ENCODE results near the gene SLC38A11. TPM values are rescaled to one million over a fixed set of nuclear protein-coding genes. Genes with fewer than 3 reads are reported as not detected.

SLC38A11 gene
- total RNA-seq, 1 experiment from 2014 or later: not detected

GRCh38 chr2:164915566-164915965 lies 39.8 kb downstream of the SLC38A11 start:
- intact Hi-C loops (cut with micrococcal nuclease; ENCODE audit: unreplicated experiment): loop anchor here (5.0 kb wide), 1 partner anchor 73 kb away; the partner anchor contains the start of gene COBLL1
- BruUV-seq (replicated peaks): no TSS peak
- no peaks in the 10 kb centered on the region for H3K36me3 ChIP-seq (ENCODE audit: insufficient read depth, low read length, poor library complexity, severe bottlenecking)
- H3K27me3 ChIP-seq (replicated peaks; ENCODE audit: insufficient read depth, low read depth, low read length, poor library complexity): no peaks in the 10 kb centered on the region
- TF ChIP-seq EZH2 (IDR thresholded peaks at IDR 0.05; ENCODE audit: borderline replicate concordance, low read depth, low read length, poor library complexity, severe bottlenecking) (no peak), CTCF (conservative IDR thresholded peaks at IDR 0.05; ENCODE audit: low read depth, low read length) (no peak)
- POLR2A ChIA-PET (ENCODE audit: low non-redundant PET): no interaction called here
- CTCF ChIA-PET: no interaction called here
- H3K9me3 ChIP-seq (ENCODE audit: low read depth, low read length, poor library complexity, severe bottlenecking): no peaks in the 10 kb centered on the region
- no peak overlapping the region for H3K27ac ChIP-seq (ENCODE audit: low read depth, low read length, poor library complexity, severe bottlenecking)
- no peak for DNase-seq (ENCODE audit: low spot score)
- H3K4me1 ChIP-seq (ENCODE audit: insufficient read depth, low read length, poor library complexity, severe bottlenecking): no peaks in the 10 kb centered on the region
- no peak overlapping the region for H3K4me3 ChIP-seq (ENCODE audit: low read depth, low read length, poor library complexity, severe bottlenecking)

GRCh38 chr2:164913640-164914350 lies 41.5 kb downstream of the SLC38A11 start:
- BruUV-seq (replicated peaks): no TSS peak
- TF ChIP-seq CTCF (conservative IDR thresholded peaks at IDR 0.05; ENCODE audit: low read depth, low read length) (peak; percentile 57), EZH2 (IDR thresholded peaks at IDR 0.05; ENCODE audit: borderline replicate concordance, low read depth, low read length, poor library complexity, severe bottlenecking) (no peak)

GRCh38 chr2:164913011-164913410 lies 42.3 kb downstream of the SLC38A11 start:
- TF ChIP-seq CTCF (conservative IDR thresholded peaks at IDR 0.05; ENCODE audit: low read depth, low read length) (no peak), EZH2 (IDR thresholded peaks at IDR 0.05; ENCODE audit: borderline replicate concordance, low read depth, low read length, poor library complexity, severe bottlenecking) (no peak)
- Histone ChIP-seq H3K4me3 (ENCODE audit: low read depth, low read length, poor library complexity, severe bottlenecking) (no peak overlapping the region), H3K27me3 (replicated peaks; ENCODE audit: insufficient read depth, low read depth, low read length, poor library complexity) (no peaks in the 10 kb centered on the region), H3K9me3 (ENCODE audit: low read depth, low read length, poor library complexity, severe bottlenecking) (no peaks in the 10 kb centered on the region), H3K36me3 (ENCODE audit: insufficient read depth, low read length, poor library complexity, severe bottlenecking) (no peaks in the 10 kb centered on the region), H3K4me1 (ENCODE audit: insufficient read depth, low read length, poor library complexity, severe bottlenecking) (no peaks in the 10 kb centered on the region), H3K27ac (ENCODE audit: low read depth, low read length, poor library complexity, severe bottlenecking) (no peak overlapping the region)
- no peak for DNase-seq (ENCODE audit: low spot score)
- intact Hi-C loops (cut with micrococcal nuclease; ENCODE audit: unreplicated experiment): loop anchor here (1.0 kb wide), 1 partner anchor 176 kb away; no protein-coding TSS in a partner anchor
- POLR2A ChIA-PET (ENCODE audit: low non-redundant PET): no interaction called here
- CTCF ChIA-PET: interaction anchor here (0.6 to 0.9 kb wide), 2 partner anchors 10 to 175 kb away, joined by 3 to 4 read pairs; no protein-coding TSS in a partner anchor
- BruUV-seq (replicated peaks): no TSS peak

More at GRCh38 chr2:164913640-164914350, 41.5 kb downstream of the SLC38A11 start:
- no peak overlapping the region for H3K27ac ChIP-seq (ENCODE audit: low read depth, low read length, poor library complexity, severe bottlenecking)
- ChIA-PET CTCF (interaction anchor here (0.6 to 0.9 kb wide), 2 partner anchors 11 to 176 kb away, joined by 3 to 4 read pairs; no protein-coding TSS in a partner anchor), POLR2A (ENCODE audit: low non-redundant PET) (no interaction called here)
- peak; percentile 45 for DNase-seq (ENCODE audit: low spot score)
- no peaks in the 10 kb centered on the region for H3K4me1 ChIP-seq (ENCODE audit: insufficient read depth, low read length, poor library complexity, severe bottlenecking)
- H3K4me3 ChIP-seq (ENCODE audit: low read depth, low read length, poor library complexity, severe bottlenecking): no peak overlapping the region
- H3K27me3 ChIP-seq (replicated peaks; ENCODE audit: insufficient read depth, low read depth, low read length, poor library complexity): no peaks in the 10 kb centered on the region
- no peaks in the 10 kb centered on the region for H3K9me3 ChIP-seq (ENCODE audit: low read depth, low read length, poor library complexity, severe bottlenecking)
- intact Hi-C loops (cut with micrococcal nuclease; ENCODE audit: unreplicated experiment): loop anchor here (1.0 kb wide), 1 partner anchor 176 kb away; no protein-coding TSS in a partner anchor
- no peaks in the 10 kb centered on the region for H3K36me3 ChIP-seq (ENCODE audit: insufficient read depth, low read length, poor library complexity, severe bottlenecking)

Measured in A673 (cell line).